BLaER1 (cell line): ENCODE data around the gene THEM5.

Experiments
- H3K27ac ChIP-seq: shearing (Covaris generic); formaldehyde crosslinking; 2 replicates; pipeline ENCODE4 v1.8.1; 2022
- H3K27me3 ChIP-seq: shearing (Covaris generic); formaldehyde crosslinking; 2 replicates; pipeline ENCODE4 v1.8.1; 2022
- H3K36me3 ChIP-seq: shearing (Covaris generic); formaldehyde crosslinking; 2 replicates; pipeline ENCODE4 v1.8.1; 2022
- H3K4me1 ChIP-seq: shearing (Covaris generic); formaldehyde crosslinking; 2 replicates; pipeline ENCODE4 v1.8.1; 2022
- H3K4me2 ChIP-seq: shearing (Covaris generic); formaldehyde crosslinking; 2 replicates; pipeline ENCODE4 v1.8.1; 2022
- H3K4me3 ChIP-seq: shearing (Covaris generic); formaldehyde crosslinking; 2 replicates; pipeline ENCODE4 v1.8.1; 2022
- H3K9ac ChIP-seq: shearing (Covaris generic); formaldehyde crosslinking; 2 replicates; pipeline ENCODE4 v1.8.1; 2022
- H3K9me3 ChIP-seq: shearing (Covaris generic); formaldehyde crosslinking; 2 replicates; pipeline ENCODE4 v1.8.1; 2022
- H4K20me1 ChIP-seq: shearing (Covaris generic); formaldehyde crosslinking; 2 replicates; pipeline ENCODE4 v1.8.1; 2022
- Cebpa-rat ChIP-seq: shearing (Covaris generic); IDR thresholded peaks from 2 replicates; pipeline ENCODE4 v1.8.1; 2022

The THEM5 gene

GRCh38 chr1:151854658-151855057, 1.1 kb upstream of the THEM5 start:
- no peak for TF ChIP-seq Cebpa-rat

GRCh38 chr1:151852733-151853132, 779 bp downstream of the THEM5 start:
- Histone ChIP-seq H3K4me1 (peaks cover 17% of the 10 kb centered on the region), H3K9ac (no peak overlapping the region), H4K20me1 (no peaks in the 10 kb centered on the region)

More at GRCh38 chr1:151854658-151855057, 1.1 kb upstream of the THEM5 start:
- Histone ChIP-seq H3K36me3 (no peaks in the 10 kb centered on the region), H3K4me2 (no peak overlapping the region), H3K4me1 (peaks cover 5% of the 10 kb centered on the region), H3K9ac (no peak overlapping the region), H3K4me3 (no peak overlapping the region), H4K20me1 (no peaks in the 10 kb centered on the region), H3K27me3 (no peaks in the 10 kb centered on the region), H3K9me3 (no peaks in the 10 kb centered on the region), H3K27ac (no peak overlapping the region)

GRCh38 chr1:151851886-151852285, 1.6 kb downstream of the THEM5 start:
- peaks cover 17% of the 10 kb centered on the region for H3K4me1 ChIP-seq
- no peak for TF ChIP-seq Cebpa-rat

More at GRCh38 chr1:151852733-151853132, 779 bp downstream of the THEM5 start:
- no peak overlapping the region for H3K4me2 ChIP-seq
- no peaks in the 10 kb centered on the region for H3K27me3 ChIP-seq
- H3K27ac ChIP-seq: no peak overlapping the region
- no peaks in the 10 kb centered on the region for H3K36me3 ChIP-seq
- TF ChIP-seq Cebpa-rat: no peak
- H3K9me3 ChIP-seq: no peaks in the 10 kb centered on the region
- H3K4me3 ChIP-seq: no peak overlapping the region

GRCh38 chr1:151849871-151850270, 3.6 kb downstream of the THEM5 start:
- H4K20me1 ChIP-seq: no peaks in the 10 kb centered on the region
- no peaks in the 10 kb centered on the region for H3K9me3 ChIP-seq
- no peak overlapping the region for H3K9ac ChIP-seq
- H3K4me2 ChIP-seq: no peak overlapping the region
- H3K27ac ChIP-seq: no peak overlapping the region
- H3K4me3 ChIP-seq: no peak overlapping the region
- no peaks in the 10 kb centered on the region for H3K36me3 ChIP-seq
- peaks cover 24% of the 10 kb centered on the region for H3K4me1 ChIP-seq
- no peak for TF ChIP-seq Cebpa-rat
- no peaks in the 10 kb centered on the region for H3K27me3 ChIP-seq

More at GRCh38 chr1:151851886-151852285, 1.6 kb downstream of the THEM5 start:
- Histone ChIP-seq H3K4me3 (no peak overlapping the region), H3K27me3 (no peaks in the 10 kb centered on the region), H3K9me3 (no peaks in the 10 kb centered on the region), H3K36me3 (no peaks in the 10 kb centered on the region), H3K9ac (no peak overlapping the region), H4K20me1 (no peaks in the 10 kb centered on the region), H3K27ac (no peak overlapping the region), H3K4me2 (no peak overlapping the region)

GRCh38 chr1:151849126-151849525, 4.4 kb downstream of the THEM5 start:
- Histone ChIP-seq H3K27ac (no peak overlapping the region), H3K27me3 (no peaks in the 10 kb centered on the region), H4K20me1 (no peaks in the 10 kb centered on the region), H3K36me3 (no peaks in the 10 kb centered on the region), H3K9ac (no peak overlapping the region), H3K9me3 (no peaks in the 10 kb centered on the region), H3K4me1 (peaks cover 24% of the 10 kb centered on the region), H3K4me3 (no peak overlapping the region), H3K4me2 (peak overlapping the region; percentile 67; the same call in 1 of the 2 replicates)
- TF ChIP-seq Cebpa-rat: no peak

- Histone ChIP-seq H3K36me3 (no peaks in the 10 kb centered on the region), H3K4me2 (peak overlapping the region; percentile 67), H3K9me3 (no peaks in the 10 kb centered on the region), H3K4me3 (no peak overlapping the region), H4K20me1 (no peaks in the 10 kb centered on the region), H3K4me1 (peaks cover 24% of the 10 kb centered on the region), H3K27me3 (no peaks in the 10 kb centered on the region), H3K9ac (no peak overlapping the region), H3K27ac (0 out of 2 replicates have a peak overlapping the region, but pooled peaks have one; percentile 19)
- no peak for TF ChIP-seq Cebpa-rat
Observed at GRCh38 chr1:151847867-151848596, 5.5 kb downstream of the THEM5 start.

GRCh38 chr1:151846686-151847237, 6.8 kb downstream of the THEM5 start:
- H3K9ac ChIP-seq: no peak overlapping the region
- H3K36me3 ChIP-seq: no peaks in the 10 kb centered on the region
- H4K20me1 ChIP-seq: no peaks in the 10 kb centered on the region
- H3K4me2 ChIP-seq: no peak overlapping the region
- no peak overlapping the region for H3K27ac ChIP-seq
- no peak for TF ChIP-seq Cebpa-rat
- H3K9me3 ChIP-seq: no peaks in the 10 kb centered on the region
- H3K4me1 ChIP-seq: peaks cover 24% of the 10 kb centered on the region
- H3K4me3 ChIP-seq: no peak overlapping the region
- H3K27me3 ChIP-seq: peaks cover 6% of the 10 kb centered on the region; the same call in 1 of the 2 replicates

GRCh38 chr1:151846062-151846568, 7.4 kb downstream of the THEM5 start:
- H3K4me2 ChIP-seq: no peak overlapping the region
- no peak for TF ChIP-seq Cebpa-rat
- no peak overlapping the region for H3K4me3 ChIP-seq
- peaks cover 24% of the 10 kb centered on the region for H3K4me1 ChIP-seq
- no peak overlapping the region for H3K9ac ChIP-seq
- no peaks in the 10 kb centered on the region for H3K36me3 ChIP-seq
- H4K20me1 ChIP-seq: no peaks in the 10 kb centered on the region
- no peaks in the 10 kb centered on the region for H3K9me3 ChIP-seq
- H3K27me3 ChIP-seq: peaks cover 12% of the 10 kb centered on the region
- no peak overlapping the region for H3K27ac ChIP-seq

- no peaks in the 10 kb centered on the region for H3K36me3 ChIP-seq
- no peak overlapping the region for H3K4me3 ChIP-seq
- H3K4me1 ChIP-seq: peaks cover 33% of the 10 kb centered on the region
- H3K9me3 ChIP-seq: no peaks in the 10 kb centered on the region
- H3K27me3 ChIP-seq: peaks cover 39% of the 10 kb centered on the region
- no peak overlapping the region for H3K27ac ChIP-seq
- TF ChIP-seq Cebpa-rat: no peak
- no peak overlapping the region for H3K4me2 ChIP-seq
- H4K20me1 ChIP-seq: peaks cover 7% of the 10 kb centered on the region
- no peak overlapping the region for H3K9ac ChIP-seq
Observed at GRCh38 chr1:151843398-151843797, 10.1 kb downstream of the THEM5 start.

GRCh38 chr1:151841141-151841540, 12.4 kb downstream of the THEM5 start:
- H3K4me1 ChIP-seq: peaks cover 45% of the 10 kb centered on the region
- no peak overlapping the region for H3K27ac ChIP-seq
- no peak overlapping the region for H3K9ac ChIP-seq
- TF ChIP-seq Cebpa-rat: no peak
- peaks cover 22% of the 10 kb centered on the region for H4K20me1 ChIP-seq
- no peaks in the 10 kb centered on the region for H3K9me3 ChIP-seq
- no peak overlapping the region for H3K4me2 ChIP-seq
- H3K4me3 ChIP-seq: no peak overlapping the region
- no peaks in the 10 kb centered on the region for H3K36me3 ChIP-seq
- peaks cover 62% of the 10 kb centered on the region for H3K27me3 ChIP-seq
